Measurements from ENCODE around the gene PKDREJ. TPM values are rescaled to one million over a fixed set of nuclear protein-coding genes. Genes with fewer than 3 reads are reported as not detected.

The PKDREJ gene
- total RNA-seq, 1 donor = not detected

GRCh38 chr22:46242076-46242475 lies 21.1 kb downstream of the PKDREJ start:
- Histone ChIP-seq H3K27ac (ENCODE audit: low read depth, low read length) (no peak overlapping the region), H2AFZ (ENCODE audit: low read length) (no peak overlapping the region), H3K9me3 (ENCODE audit: low read depth, low read length) (no peaks in the 10 kb centered on the region), H3K4me1 (ENCODE audit: insufficient read depth, low read length) (no peaks in the 10 kb centered on the region), H3K4me2 (ENCODE audit: insufficient read depth, low read length) (no peak overlapping the region), H3K27me3 (ENCODE audit: insufficient read depth, low read length) (no peaks in the 10 kb centered on the region), H3K4me3 (ENCODE audit: insufficient read depth, low read length) (no peak overlapping the region), H3K36me3 (ENCODE audit: insufficient read depth, low read length) (peaks cover 8% of the 10 kb centered on the region), H4K20me1 (ENCODE audit: insufficient read depth, low read length) (peaks cover 5% of the 10 kb centered on the region), H3K79me2 (ENCODE audit: insufficient read depth, low read length) (no peaks in the 10 kb centered on the region)
- TF ChIP-seq, protein P1, sequence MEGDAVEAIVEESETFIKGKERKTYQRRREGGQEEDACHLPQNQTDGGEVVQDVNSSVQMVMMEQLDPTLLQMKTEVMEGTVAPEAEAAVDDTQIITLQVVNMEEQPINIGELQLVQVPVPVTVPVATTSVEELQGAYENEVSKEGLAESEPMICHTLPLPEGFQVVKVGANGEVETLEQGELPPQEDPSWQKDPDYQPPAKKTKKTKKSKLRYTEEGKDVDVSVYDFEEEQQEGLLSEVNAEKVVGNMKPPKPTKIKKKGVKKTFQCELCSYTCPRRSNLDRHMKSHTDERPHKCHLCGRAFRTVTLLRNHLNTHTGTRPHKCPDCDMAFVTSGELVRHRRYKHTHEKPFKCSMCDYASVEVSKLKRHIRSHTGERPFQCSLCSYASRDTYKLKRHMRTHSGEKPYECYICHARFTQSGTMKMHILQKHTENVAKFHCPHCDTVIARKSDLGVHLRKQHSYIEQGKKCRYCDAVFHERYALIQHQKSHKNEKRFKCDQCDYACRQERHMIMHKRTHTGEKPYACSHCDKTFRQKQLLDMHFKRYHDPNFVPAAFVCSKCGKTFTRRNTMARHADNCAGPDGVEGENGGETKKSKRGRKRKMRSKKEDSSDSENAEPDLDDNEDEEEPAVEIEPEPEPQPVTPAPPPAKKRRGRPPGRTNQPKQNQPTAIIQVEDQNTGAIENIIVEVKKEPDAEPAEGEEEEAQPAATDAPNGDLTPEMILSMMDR (IDR thresholded peaks at IDR 0.05; ENCODE audit: extremely low read depth, low read depth, low read length) = no peak
- DNase-seq (ENCODE audit: insufficient read length, low spot score, missing footprints) = no peak

DNA sequence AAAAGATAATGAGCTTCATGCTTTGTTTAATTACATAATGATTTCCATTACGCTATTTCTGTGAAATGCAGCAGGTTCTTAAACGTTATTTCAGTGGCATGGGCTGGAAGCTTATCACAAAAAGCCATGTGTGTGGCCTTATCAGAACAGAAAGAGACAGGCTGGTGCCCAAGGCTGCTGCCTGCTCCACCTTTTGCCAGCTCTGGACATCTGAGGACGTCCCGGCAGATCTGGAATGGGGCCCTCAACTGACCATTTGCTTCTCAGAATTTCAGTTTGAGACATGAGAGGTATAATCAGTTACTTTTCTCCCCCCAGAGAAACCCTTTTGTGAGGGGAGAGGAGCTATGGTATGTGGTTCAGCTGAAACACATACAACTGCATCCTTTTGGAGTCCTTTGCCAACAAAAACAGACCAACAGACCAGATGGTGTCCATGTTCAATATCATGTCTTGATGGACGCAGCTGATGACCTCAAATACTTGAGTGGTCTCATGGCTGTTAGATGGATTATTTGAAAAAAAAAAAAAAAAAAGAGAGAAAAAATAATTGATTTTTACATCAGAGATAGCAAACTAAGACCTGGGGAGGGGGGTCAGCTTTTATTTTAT lies 21.6 kb downstream of the PKDREJ start:
- Histone ChIP-seq H2AFZ (ENCODE audit: low read length) (no peak overlapping the region), H3K27ac (ENCODE audit: low read depth, low read length) (no peak overlapping the region), H4K20me1 (ENCODE audit: insufficient read depth, low read length) (peaks cover 5% of the 10 kb centered on the region), H3K27me3 (ENCODE audit: insufficient read depth, low read length) (no peaks in the 10 kb centered on the region), H3K4me1 (ENCODE audit: insufficient read depth, low read length) (no peaks in the 10 kb centered on the region), H3K79me2 (ENCODE audit: insufficient read depth, low read length) (no peaks in the 10 kb centered on the region), H3K9me3 (ENCODE audit: low read depth, low read length) (no peaks in the 10 kb centered on the region), H3K4me3 (ENCODE audit: insufficient read depth, low read length) (no peak overlapping the region), H3K4me2 (ENCODE audit: insufficient read depth, low read length) (no peak overlapping the region), H3K36me3 (ENCODE audit: insufficient read depth, low read length) (peaks cover 8% of the 10 kb centered on the region)
- TF ChIP-seq, protein P1 (IDR thresholded peaks at IDR 0.05; ENCODE audit: extremely low read depth, low read depth, low read length) = no peak
- DNase-seq (ENCODE audit: insufficient read length, low spot score, missing footprints) = no peak

GRCh38 chr22:46240907-46241306 lies 22.2 kb downstream of the PKDREJ start:
- no peaks in the 10 kb centered on the region for H3K9me3 ChIP-seq (ENCODE audit: low read depth, low read length)
- no peaks in the 10 kb centered on the region for H3K79me2 ChIP-seq (ENCODE audit: insufficient read depth, low read length)
- H4K20me1 ChIP-seq (ENCODE audit: insufficient read depth, low read length) = peaks cover 5% of the 10 kb centered on the region
- H3K4me2 ChIP-seq (ENCODE audit: insufficient read depth, low read length) = no peak overlapping the region
- no peak overlapping the region for H3K4me3 ChIP-seq (ENCODE audit: insufficient read depth, low read length)
- DNase-seq (ENCODE audit: insufficient read length, low spot score, missing footprints) = no peak
- no peaks in the 10 kb centered on the region for H3K27me3 ChIP-seq (ENCODE audit: insufficient read depth, low read length)
- no peak overlapping the region for H3K27ac ChIP-seq (ENCODE audit: low read depth, low read length)
- H3K4me1 ChIP-seq (ENCODE audit: insufficient read depth, low read length) = no peaks in the 10 kb centered on the region
- peaks cover 8% of the 10 kb centered on the region for H3K36me3 ChIP-seq (ENCODE audit: insufficient read depth, low read length)
- TF ChIP-seq, protein P1 (IDR thresholded peaks at IDR 0.05; ENCODE audit: extremely low read depth, low read depth, low read length) = no peak
- no peak overlapping the region for H2AFZ ChIP-seq (ENCODE audit: low read length)

DNA sequence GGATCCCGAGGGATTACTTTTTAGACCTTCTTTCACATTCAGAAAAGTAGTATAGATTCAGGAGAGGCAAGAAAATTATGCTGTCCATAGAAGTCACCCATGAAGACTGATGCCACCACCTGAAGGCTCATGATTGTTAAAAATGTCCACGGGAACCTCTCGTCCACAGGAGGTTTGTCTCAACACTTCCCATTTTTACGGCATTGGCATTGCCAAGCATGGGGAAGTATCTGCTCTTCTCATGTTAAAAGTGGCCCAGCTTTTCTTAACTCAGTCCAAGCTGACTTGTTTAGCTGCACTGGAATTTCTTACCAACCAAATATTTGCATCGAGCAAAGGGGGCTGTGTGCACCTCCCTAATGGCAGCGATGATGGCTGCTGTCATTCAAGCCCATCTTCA lies 22.6 kb downstream of the PKDREJ start:
- Histone ChIP-seq H4K20me1 (ENCODE audit: insufficient read depth, low read length) (peaks cover 5% of the 10 kb centered on the region), H3K4me3 (ENCODE audit: insufficient read depth, low read length) (no peak overlapping the region), H3K79me2 (ENCODE audit: insufficient read depth, low read length) (no peaks in the 10 kb centered on the region), H3K4me1 (ENCODE audit: insufficient read depth, low read length) (no peaks in the 10 kb centered on the region), H3K27ac (ENCODE audit: low read depth, low read length) (no peak overlapping the region), H3K9me3 (ENCODE audit: low read depth, low read length) (no peaks in the 10 kb centered on the region), H3K27me3 (ENCODE audit: insufficient read depth, low read length) (no peaks in the 10 kb centered on the region), H3K4me2 (ENCODE audit: insufficient read depth, low read length) (no peak overlapping the region), H2AFZ (ENCODE audit: low read length) (no peak overlapping the region), H3K36me3 (ENCODE audit: insufficient read depth, low read length) (peaks cover 8% of the 10 kb centered on the region)
- TF ChIP-seq, protein P1 (IDR thresholded peaks at IDR 0.05; ENCODE audit: extremely low read depth, low read depth, low read length) = no peak
- DNase-seq (ENCODE audit: insufficient read length, low spot score, missing footprints) = no peak

All from osteoblast (primary cell).